HG03457 (cell line): Measurements from ENCODE around the gene D2HGDH.
"Not testable (repeated sequence)": the region's sequence is repeated elsewhere in the genome, so short reads cannot be mapped to it uniquely, and the experiment has no call there.

Experiments
- ATAC-seq: cut with Tn5 transposase; IDR thresholded peaks from one replicate; pipeline ENCODE4 v1.9.1; 2021; ENCODE audit warnings: moderate number of reproducible peaks; ENCODE audit not compliant: unreplicated experiment

Gene D2HGDH

DNA sequence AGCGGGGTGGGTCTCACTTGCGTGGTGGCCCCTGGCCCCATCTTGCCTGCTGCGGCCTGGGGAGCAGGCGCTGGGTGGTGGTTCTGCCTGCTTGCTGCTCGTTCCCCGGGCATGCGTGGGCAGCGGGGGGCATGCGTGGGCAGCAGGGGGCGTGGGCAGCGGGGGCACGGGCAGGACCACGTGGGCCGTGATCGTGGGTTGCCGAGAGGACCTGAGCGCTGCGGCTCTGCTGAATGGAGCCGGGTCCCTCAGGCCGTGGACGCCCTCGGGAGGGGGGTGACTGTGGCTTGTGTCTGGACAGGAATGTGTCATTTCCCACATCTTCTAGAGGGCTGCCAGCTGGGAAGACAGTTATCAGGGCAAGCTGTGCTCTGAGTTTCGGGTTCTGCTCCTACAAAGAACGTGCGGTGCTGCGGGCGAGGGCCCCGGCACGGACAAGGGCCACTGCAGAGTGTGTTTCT is 33.9 kb downstream of the D2HGDH start:
- ATAC-seq: no peak

GRCh38 chr2:241768850-241769249 is 34.4 kb downstream of the D2HGDH start:
- no peak for ATAC-seq

DNA sequence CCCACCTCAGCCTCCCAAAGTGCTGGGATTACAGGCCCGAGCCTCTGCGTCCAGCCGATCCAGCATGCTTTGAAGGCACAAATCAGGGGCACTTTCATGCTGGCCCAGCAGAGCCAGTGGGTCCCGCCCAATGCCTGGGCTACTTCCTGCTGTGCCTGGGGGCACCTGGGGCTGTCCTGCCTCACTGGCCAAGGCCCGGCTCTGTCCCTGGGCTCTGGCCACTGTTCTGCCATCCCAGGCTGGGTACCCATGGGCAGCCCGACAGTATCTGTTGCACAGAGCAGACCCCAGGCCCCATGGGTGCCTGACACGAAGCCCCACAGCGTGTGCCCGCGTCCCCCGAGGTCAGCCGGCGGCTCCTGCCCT is 35.4 kb downstream of the D2HGDH start:
- ATAC-seq: no peak

GRCh38 chr2:241770185-241770935 is 35.9 kb downstream of the D2HGDH start:
- ATAC-seq: no peak

DNA sequence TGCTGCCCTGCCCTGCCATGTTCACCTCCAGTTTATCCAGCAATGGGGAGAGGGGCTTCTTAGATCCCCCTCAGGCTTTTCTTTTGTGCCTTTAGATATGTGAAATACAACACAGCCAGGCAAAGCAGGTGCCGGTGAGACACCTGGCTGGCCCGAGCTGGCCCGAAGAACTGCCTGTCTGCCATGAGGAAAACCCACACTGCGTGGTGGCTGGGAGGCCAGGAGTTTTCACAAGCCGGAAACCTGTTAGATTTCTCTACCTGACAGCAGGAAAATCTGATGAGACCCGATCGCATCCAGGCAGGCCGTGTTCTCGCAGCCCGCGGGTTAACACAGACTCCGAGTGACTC is 36.5 kb downstream of the D2HGDH start:
- ATAC-seq: no peak

GRCh38 chr2:241771286-241772062 is 37.0 kb downstream of the D2HGDH start:
- no peak for ATAC-seq

DNA sequence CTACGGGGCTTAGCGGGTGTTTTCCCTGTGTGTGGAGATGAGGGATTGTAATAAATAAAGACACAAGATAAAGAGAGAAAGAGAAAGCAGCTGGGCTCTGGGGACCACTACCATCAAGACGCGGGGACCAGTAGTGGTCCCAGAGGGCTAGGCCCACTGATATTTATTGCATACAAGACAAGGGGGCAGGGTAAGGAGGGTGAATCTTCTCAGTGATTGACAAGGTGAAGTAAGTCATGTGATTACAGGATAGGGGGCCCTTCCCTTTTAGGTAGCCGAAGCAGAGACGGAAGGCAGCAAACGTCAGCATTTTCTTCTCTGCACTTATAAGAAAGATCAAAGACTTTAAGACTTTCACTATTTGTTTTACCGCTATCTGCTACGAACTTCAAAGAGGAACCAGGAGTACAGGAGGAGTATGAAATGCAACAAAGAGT is 37.7 kb downstream of the D2HGDH start:
- no peak for ATAC-seq

DNA sequence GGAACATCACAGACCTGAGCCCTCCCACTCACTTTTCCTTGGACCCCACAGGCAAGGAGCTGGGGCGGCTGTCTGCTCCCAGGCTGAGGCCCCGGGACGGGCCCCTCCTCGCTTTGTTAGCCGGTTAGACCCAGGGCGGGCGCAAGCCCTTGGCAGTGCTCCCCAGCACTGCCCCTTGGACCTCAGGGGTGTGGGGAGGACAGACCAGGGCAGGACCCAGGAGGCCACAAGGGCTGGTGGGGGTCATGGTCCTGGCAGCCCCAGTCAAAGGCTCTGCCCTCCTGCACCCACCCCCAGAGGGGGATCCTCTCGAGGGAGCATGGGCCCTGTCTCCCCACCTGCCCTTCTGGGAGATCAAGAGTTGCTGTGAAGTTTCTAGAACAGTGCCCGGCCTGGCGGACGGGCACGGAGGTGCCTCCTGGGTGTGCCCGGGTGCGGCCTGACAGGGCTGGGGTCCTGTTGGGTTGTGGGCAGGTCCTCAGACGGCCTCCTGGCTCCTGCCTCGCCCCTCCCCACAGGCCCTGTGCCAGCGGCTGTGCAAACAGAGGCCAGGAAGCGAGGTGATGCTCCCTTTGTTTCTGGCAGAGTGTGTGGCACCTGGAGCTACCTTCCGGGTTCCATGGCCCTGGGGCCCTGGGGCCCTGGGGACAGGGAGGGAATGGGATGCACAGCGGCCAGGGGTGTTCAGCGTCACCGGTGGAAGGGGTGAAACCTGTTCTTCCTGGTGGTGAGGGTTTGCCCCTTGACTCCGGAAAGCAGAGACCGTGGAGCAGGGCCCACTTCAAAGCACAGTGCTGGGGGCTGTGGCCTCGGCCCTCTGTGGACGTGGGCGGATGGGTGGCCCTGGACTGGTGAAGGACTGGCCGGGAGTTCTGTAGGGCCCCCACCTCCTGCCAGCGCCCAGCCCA is 39.3 kb downstream of the D2HGDH start:
- ATAC-seq: no peak

DNA sequence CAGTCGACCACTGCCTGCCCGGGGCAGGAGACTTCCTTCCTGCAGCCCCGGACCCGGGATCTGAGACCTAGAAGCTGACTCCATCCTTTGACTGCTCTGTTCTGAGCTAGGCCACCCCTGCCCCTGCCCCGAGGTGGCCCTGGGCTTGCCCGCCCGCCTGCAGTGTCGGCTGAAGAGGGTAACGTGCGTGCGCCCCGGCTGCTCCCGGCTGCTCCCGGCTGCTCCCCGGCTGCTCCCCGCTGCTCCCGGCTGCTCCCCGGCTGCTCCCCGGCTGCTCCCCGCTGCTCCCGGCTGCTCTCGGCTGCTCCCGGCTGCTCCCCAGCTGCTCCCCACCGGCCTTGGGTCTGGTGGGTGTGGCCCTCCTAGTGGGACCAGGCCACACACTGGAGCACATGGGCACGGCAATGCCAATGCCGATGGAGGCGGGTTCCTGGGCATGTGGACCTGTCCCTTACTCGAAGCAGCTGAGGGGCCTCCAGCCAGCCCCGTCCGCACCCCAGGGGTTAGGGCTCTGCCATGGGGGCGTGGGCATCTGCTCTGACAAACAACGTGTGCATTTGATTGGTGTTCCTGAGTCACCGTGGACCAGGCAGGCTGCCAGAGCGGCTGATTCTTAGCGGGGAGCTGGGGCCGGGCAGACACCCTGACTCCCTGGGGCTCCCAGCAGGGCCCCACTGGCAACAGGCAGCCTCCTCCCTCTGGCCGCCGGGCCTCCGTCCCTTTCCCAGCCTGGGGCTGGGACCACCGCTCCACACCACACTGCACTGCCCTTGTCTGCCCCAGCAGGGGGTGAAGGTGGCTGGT is 40.2 kb downstream of the D2HGDH start:
- ATAC-seq: no peak

DNA sequence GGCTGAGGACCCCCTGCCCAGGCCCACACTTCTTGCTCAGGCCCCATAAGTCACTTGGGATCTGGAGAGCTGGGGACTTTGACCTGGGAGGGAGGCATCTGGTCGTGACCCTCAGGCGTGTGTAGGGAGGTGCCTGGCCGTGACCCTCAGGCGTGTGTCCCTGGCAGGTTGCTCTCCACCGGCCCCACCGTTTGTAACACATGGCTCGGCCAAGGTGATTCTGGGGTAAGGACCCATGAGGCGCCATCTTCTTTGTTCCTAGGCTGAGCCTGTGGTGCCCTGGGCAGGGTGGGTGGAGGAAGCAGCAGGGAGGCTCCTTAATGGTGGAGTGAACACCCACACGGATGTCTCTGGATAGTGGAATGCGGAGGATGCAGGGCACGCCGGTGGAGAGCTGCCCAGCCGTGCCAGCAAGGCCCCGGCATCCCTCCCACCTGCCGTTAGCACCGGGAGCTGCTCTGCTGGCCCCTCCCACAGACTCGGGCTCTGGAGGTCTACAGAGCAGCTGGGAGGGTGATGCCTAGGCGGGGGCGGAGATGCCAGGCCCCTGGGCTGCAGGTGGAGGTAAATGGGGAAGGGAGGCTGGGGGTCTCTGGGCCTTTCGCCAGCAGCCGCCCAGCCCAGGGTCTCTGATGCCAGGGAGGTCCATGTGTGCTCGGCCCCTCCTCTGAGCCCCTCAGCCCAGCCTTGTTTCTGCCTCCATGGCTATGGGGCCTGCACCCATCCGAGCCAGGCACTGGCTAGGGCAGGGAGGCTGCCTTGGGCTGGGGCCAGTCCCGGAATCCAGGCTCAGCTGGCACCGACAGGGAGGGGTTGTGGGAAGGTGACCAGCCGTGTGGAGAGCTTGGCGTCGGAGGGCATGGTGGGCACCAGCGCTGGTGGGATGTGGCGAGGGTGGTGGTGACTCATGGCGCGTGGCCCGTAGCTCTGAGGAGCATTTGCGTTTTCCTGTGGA is 41.1 kb downstream of the D2HGDH start:
- no peak for ATAC-seq

- no peak for ATAC-seq
Observed at GRCh38 chr2:241776336-241777169, 42.1 kb downstream of the D2HGDH start, which contains the start of gene GAL3ST2. TSS of gene GAL3ST2 (plus strand) at chr2:241776822. CDS start at chr2:241776956, 134 bp downstream.

GRCh38 chr2:241777170-241777685 is 42.8 kb downstream of the D2HGDH start:
- ATAC-seq: no peak

DNA sequence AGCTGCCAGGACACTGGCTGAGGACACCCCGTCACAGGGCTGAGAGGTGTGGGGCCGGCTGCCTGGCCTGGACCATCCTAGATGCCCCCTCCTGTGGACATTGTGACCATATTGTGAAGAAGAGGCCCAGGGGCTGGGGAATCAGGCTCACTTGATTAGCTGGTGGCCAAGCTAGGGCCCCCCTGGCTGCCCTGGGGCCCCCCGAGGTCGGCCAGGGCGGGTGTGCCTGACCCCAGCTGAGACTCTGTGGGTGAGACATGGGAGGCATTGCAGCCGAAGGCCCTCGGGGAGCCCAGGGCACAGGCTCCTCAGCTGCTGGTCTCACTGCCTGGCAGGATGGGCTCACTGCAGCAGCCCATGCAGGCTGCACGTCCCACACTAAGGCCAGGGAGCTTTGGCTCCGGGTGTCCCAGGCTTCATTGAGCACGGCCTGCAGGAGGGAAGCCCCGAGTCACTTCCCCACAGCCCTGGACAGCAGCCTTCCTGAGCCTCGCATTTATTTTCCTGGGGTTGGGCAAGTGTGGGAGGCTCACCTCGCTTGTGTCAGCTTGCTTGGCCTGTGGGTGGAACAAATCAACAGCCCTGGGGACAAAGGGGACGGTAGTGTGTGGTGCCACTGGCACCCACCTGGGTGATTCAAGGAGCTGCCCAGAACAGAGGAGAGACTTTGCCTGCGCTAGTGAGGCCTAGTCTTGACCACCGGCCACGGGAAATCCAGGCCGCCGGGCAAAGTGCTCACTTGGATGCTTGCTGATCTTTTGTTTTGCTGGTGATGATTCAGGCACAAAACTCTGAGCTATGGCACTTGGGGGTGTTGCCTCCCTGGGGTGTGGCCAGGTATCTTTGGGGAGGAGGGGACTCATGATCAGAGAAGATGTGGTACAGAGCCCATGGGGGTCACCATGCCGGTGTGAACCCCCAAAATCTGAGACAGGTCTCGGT is 43.5 kb downstream of the D2HGDH start:
- ATAC-seq: no peak

- no peak for ATAC-seq
Observed at GRCh38 chr2:241780939-241781569, 46.6 kb downstream of the D2HGDH start.

GRCh38 chr2:241782053-241782452 is 47.6 kb downstream of the D2HGDH start:
- not testable (repeated sequence) for ATAC-seq

DNA sequence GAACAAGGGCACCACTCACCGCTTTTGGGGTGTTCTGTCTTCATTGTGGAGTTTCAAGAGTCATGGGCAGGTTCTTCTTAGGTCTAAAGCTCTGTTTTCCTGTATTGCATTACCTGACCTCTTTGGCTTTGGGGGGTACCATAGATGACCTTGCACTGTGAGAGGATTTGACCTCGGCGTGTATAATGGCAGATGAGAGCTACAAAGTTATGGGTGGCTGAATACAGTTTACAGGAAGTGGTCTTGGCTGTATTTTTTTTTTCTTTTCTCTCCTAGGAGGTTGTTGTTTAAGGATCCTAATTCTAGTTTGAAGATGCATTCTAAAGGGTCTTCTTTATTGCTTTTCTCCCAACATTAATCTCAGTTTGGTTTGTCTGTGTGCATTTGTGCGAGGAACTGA is 53.7 kb downstream of the D2HGDH start:
- ATAC-seq: no peak

GRCh38 chr2:241788572-241788971 is 54.1 kb downstream of the D2HGDH start:
- no peak for ATAC-seq
